ENCODE measurements around the gene SLC35B1.
"Not testable (repeated sequence)": the region's sequence is repeated elsewhere in the genome, so short reads cannot be mapped to it uniquely, and the experiment has no call there.

SLC35B1 gene

DNA sequence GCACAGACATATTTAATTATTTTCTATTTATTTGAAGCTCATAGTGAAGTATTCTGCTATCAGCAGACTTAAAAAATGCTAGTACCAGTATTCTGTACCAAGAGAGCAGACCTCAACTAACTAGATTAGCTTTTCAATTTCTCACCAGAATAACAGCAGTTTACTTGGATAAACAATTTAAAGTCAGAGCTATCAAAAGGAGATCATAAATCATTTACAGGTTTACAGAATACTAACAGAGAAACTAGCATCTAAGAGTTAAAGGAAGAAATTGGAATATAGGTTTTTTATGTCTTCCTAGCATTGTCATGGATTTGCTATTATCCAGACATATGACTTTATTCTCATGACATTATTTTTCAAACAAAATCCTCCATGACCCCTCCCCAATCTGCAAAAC, 33.3 kb downstream of the SLC35B1 start:
- DNase-seq (ENCODE audit: low read depth, low spot score): no peak
- Histone ChIP-seq H3K4me3 (ENCODE audit: insufficient read length, low read depth) (no peak overlapping the region), H3K9me3 (ENCODE audit: insufficient read depth, low read length) (peaks cover 5% of the 10 kb centered on the region; the same call in 1 of the 2 replicates), H3K36me3 (ENCODE audit: insufficient read depth, insufficient read length, low read length) (peaks cover 11% of the 10 kb centered on the region), H3K9ac (ENCODE audit: insufficient read length, low read depth) (no peak overlapping the region), H3K4me1 (ENCODE audit: insufficient read depth, insufficient read length) (no peaks in the 10 kb centered on the region), H3K27me3 (ENCODE audit: insufficient read depth, insufficient read length) (no peaks in the 10 kb centered on the region)
- TF ChIP-seq SUZ12 (IDR thresholded peaks at IDR 0.05; ENCODE audit: extremely low read depth, insufficient read depth, insufficient read length) (no peak), ZNF274 (IDR thresholded peaks at IDR 0.05; ENCODE audit: low read depth, low read length) (no peak), YY1 (IDR thresholded peaks at IDR 0.05; ENCODE audit: insufficient read depth, insufficient read length) (no peak)

GRCh38 chr17:49673679-49674078, 34.1 kb downstream of the SLC35B1 start:
- H3K27me3 ChIP-seq (ENCODE audit: insufficient read depth, insufficient read length); H3K9me3 ChIP-seq (ENCODE audit: insufficient read depth, low read length); H3K4me1 ChIP-seq (ENCODE audit: insufficient read depth, insufficient read length); DNase-seq (ENCODE audit: low read depth, low spot score); H3K4me3 ChIP-seq (ENCODE audit: insufficient read length, low read depth); H3K9ac ChIP-seq (ENCODE audit: insufficient read length, low read depth): not testable (repeated sequence)
- H3K36me3 ChIP-seq (ENCODE audit: insufficient read depth, insufficient read length, low read length): peaks cover 11% of the 10 kb centered on the region

- H3K27me3 ChIP-seq (ENCODE audit: insufficient read depth, insufficient read length): no peaks in the 10 kb centered on the region
- H3K4me3 ChIP-seq (ENCODE audit: insufficient read length, low read depth): no peak overlapping the region
- no peak overlapping the region for H3K9ac ChIP-seq (ENCODE audit: insufficient read length, low read depth)
- H3K4me1 ChIP-seq (ENCODE audit: insufficient read depth, insufficient read length): no peaks in the 10 kb centered on the region
- peaks cover 11% of the 10 kb centered on the region for H3K36me3 ChIP-seq (ENCODE audit: insufficient read depth, insufficient read length, low read length)
- no peaks in the 10 kb centered on the region for H3K9me3 ChIP-seq (ENCODE audit: insufficient read depth, low read length)
- no peak for DNase-seq (ENCODE audit: low read depth, low spot score)
- TF ChIP-seq YY1 (IDR thresholded peaks at IDR 0.05; ENCODE audit: insufficient read depth, insufficient read length) (no peak), SUZ12 (IDR thresholded peaks at IDR 0.05; ENCODE audit: extremely low read depth, insufficient read depth, insufficient read length) (no peak), ZNF274 (IDR thresholded peaks at IDR 0.05; ENCODE audit: low read depth, low read length) (no peak)
Observed at GRCh38 chr17:49670641-49671040, 37.1 kb downstream of the SLC35B1 start.

- no peak for DNase-seq (ENCODE audit: low read depth, low spot score)
- H3K4me3 ChIP-seq (ENCODE audit: insufficient read length, low read depth): no peak overlapping the region
- no peaks in the 10 kb centered on the region for H3K4me1 ChIP-seq (ENCODE audit: insufficient read depth, insufficient read length)
- no peaks in the 10 kb centered on the region for H3K9me3 ChIP-seq (ENCODE audit: insufficient read depth, low read length)
- no peak overlapping the region for H3K9ac ChIP-seq (ENCODE audit: insufficient read length, low read depth)
- no peaks in the 10 kb centered on the region for H3K27me3 ChIP-seq (ENCODE audit: insufficient read depth, insufficient read length)
- no peak for TF ChIP-seq ZNF274 (IDR thresholded peaks at IDR 0.05; ENCODE audit: low read depth, low read length)
- TF ChIP-seq YY1 (IDR thresholded peaks at IDR 0.05; ENCODE audit: insufficient read depth, insufficient read length): no peak
- H3K36me3 ChIP-seq (ENCODE audit: insufficient read depth, insufficient read length, low read length): peaks cover 8% of the 10 kb centered on the region
Observed at GRCh38 chr17:49670002-49670401, 37.8 kb downstream of the SLC35B1 start.

DNA sequence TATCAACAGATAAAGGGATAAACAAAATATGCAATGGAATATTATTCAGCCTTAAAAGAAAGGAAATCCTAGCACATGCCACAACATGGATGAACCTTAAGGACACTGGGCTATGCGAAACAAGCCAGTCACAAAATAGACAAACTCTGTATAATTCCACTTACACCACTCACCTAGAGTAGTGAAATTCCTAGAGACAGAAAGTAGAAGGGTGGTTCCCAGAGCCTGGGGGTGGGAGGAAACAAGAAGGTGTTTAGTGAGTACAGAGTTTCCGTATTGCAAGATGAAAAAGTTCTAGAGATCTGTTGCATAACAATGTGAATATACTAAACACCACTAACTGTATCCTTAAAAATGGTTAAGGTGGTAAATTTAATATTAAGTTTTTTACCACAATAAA, 39.9 kb downstream of the SLC35B1 start:
- Histone ChIP-seq H3K4me3 (ENCODE audit: insufficient read length, low read depth) (no peak overlapping the region), H3K4me1 (ENCODE audit: insufficient read depth, insufficient read length) (no peaks in the 10 kb centered on the region), H3K9me3 (ENCODE audit: insufficient read depth, low read length) (no peaks in the 10 kb centered on the region), H3K9ac (ENCODE audit: insufficient read length, low read depth) (no peak overlapping the region), H3K36me3 (ENCODE audit: insufficient read depth, insufficient read length, low read length) (no peaks in the 10 kb centered on the region), H3K27me3 (ENCODE audit: insufficient read depth, insufficient read length) (no peaks in the 10 kb centered on the region)
- no peak for DNase-seq (ENCODE audit: low read depth, low spot score)
- TF ChIP-seq ZNF274 (IDR thresholded peaks at IDR 0.05; ENCODE audit: low read depth, low read length) (no peak), SUZ12 (IDR thresholded peaks at IDR 0.05; ENCODE audit: extremely low read depth, insufficient read depth, insufficient read length) (no peak), YY1 (IDR thresholded peaks at IDR 0.05; ENCODE audit: insufficient read depth, insufficient read length) (no peak)

DNA sequence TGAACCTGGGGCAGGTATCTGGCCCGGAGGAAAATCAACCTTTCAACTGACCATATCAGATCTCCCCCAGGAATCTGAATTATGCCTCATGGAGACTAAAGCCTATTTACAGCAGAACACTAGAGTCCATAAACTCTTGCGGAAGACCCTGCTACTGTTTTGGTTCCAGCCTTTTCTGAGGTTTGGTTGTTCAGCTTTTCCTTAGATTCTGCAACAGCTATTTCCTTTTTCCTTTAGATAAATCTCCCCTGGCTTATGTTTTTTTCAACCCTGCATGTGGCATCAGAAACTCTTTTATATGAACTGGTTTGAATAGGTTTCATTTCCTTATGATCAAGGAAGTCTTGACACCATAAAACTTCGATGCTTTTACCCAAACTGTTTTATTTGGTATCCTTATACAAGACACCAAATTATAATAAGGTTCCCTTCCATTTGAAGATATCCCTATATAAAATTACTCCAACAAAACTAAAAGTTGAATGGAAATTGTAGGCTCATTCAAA, 43.0 kb downstream of the SLC35B1 start:
- no peaks in the 10 kb centered on the region for H3K4me1 ChIP-seq (ENCODE audit: insufficient read depth, insufficient read length)
- no peaks in the 10 kb centered on the region for H3K27me3 ChIP-seq (ENCODE audit: insufficient read depth, insufficient read length)
- no peak overlapping the region for H3K4me3 ChIP-seq (ENCODE audit: insufficient read length, low read depth)
- no peak overlapping the region for H3K9ac ChIP-seq (ENCODE audit: insufficient read length, low read depth)
- no peaks in the 10 kb centered on the region for H3K36me3 ChIP-seq (ENCODE audit: insufficient read depth, insufficient read length, low read length)
- DNase-seq (ENCODE audit: low read depth, low spot score): no peak
- H3K9me3 ChIP-seq (ENCODE audit: insufficient read depth, low read length): no peaks in the 10 kb centered on the region
- TF ChIP-seq YY1 (IDR thresholded peaks at IDR 0.05; ENCODE audit: insufficient read depth, insufficient read length) (no peak), SUZ12 (IDR thresholded peaks at IDR 0.05; ENCODE audit: extremely low read depth, insufficient read depth, insufficient read length) (no peak), ZNF274 (IDR thresholded peaks at IDR 0.05; ENCODE audit: low read depth, low read length) (no peak)

DNA sequence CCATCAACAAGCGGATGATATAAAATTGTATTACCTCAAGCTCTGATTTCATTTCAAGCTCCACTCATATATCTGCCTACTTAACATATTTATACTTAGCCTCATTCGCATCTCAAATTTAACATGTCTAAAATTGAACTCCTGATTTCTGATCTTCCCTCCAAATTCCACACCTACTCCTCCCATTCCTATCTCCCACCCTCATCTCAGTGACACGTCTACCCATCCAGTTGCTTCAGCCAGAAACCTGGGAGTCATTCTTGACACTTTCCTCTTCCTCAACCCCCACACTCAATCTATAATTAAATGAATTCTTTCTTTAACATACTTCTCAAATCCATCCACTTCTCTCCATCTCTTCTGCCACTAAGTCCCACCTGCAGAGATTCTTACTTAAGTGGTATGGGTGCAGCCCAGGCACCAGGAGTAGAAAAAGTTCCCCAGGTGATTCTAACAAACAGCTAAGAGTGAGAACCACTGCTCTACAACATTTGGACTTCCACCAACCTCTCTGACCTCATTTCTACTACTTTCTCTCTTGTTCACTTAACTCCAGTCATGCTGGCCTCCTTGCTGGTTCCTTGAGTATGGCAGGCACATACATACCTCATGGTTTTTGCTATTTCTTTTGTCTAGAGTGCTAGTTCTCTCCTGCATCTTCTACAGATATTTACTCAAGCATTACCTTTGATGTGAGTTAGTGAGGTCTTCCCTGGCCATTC, 47.9 kb downstream of the SLC35B1 start:
- no peaks in the 10 kb centered on the region for H3K27me3 ChIP-seq (ENCODE audit: insufficient read depth, insufficient read length)
- H3K4me3 ChIP-seq (ENCODE audit: insufficient read length, low read depth): no peak overlapping the region
- no peak for DNase-seq (ENCODE audit: low read depth, low spot score)
- no peak for TF ChIP-seq SUZ12 (IDR thresholded peaks at IDR 0.05; ENCODE audit: extremely low read depth, insufficient read depth, insufficient read length)
- TF ChIP-seq YY1 (IDR thresholded peaks at IDR 0.05; ENCODE audit: insufficient read depth, insufficient read length): no peak
- no peak for TF ChIP-seq ZNF274 (IDR thresholded peaks at IDR 0.05; ENCODE audit: low read depth, low read length)
- H3K9ac ChIP-seq (ENCODE audit: insufficient read length, low read depth): no peak overlapping the region
- H3K36me3 ChIP-seq (ENCODE audit: insufficient read depth, insufficient read length, low read length): no peaks in the 10 kb centered on the region
- no peaks in the 10 kb centered on the region for H3K9me3 ChIP-seq (ENCODE audit: insufficient read depth, low read length)
- no peaks in the 10 kb centered on the region for H3K4me1 ChIP-seq (ENCODE audit: insufficient read depth, insufficient read length)

Measured in NT2/D1 (cell line).